Jurkat, Clone E6-1 (cell line): ENCODE data around the gene SPEM1.

Experiments
- DNase-seq: peaks from one replicate; pipeline ENCODE4 v3.0.0-alpha.2; 2011; ENCODE audit warnings: low read depth, low spot score
- H3K4me3 ChIP-seq: 2 replicates; pipeline ENCODE4 v1.5.1; 2011; ENCODE audit warnings: mild to moderate bottlenecking, low read length, control low read depth, moderate library complexity

SPEM1 gene

GRCh38 chr17:7436556-7437368 lies 16.6 kb downstream of the SPEM1 start:
- DNase-seq, result peak; percentile 62
- H3K4me3 ChIP-seq, result peak overlapping the region; percentile 83

- DNase-seq, result no peak
- H3K4me3 ChIP-seq, result no peak overlapping the region
Measured at GRCh38 chr17:7437369-7437863, 17.3 kb downstream of the SPEM1 start.

- H3K4me3 ChIP-seq, result no peak overlapping the region
- no peak for DNase-seq
Measured at GRCh38 chr17:7437950-7438614, 18.0 kb downstream of the SPEM1 start.

GRCh38 chr17:7438656-7439460 lies 18.7 kb downstream of the SPEM1 start:
- no peak overlapping the region for H3K4me3 ChIP-seq
- no peak for DNase-seq

- no peak within 1 kb of the TSS for H3K4me3 ChIP-seq
Measured at GRCh38 chr17:7439462-7440112, 19.5 kb downstream of the SPEM1 start, which contains the start of gene FGF11. Gene FGF11 (plus strand): TSS chr17:7439512. CDS start chr17:7439621, 109 bp downstream.

GRCh38 chr17:7440113-7440833 lies 20.1 kb downstream of the SPEM1 start:
- no peak for DNase-seq

More at GRCh38 chr17:7439462-7440112, 19.5 kb downstream of the SPEM1 start, which contains the start of gene FGF11:
- no peak for DNase-seq

GRCh38 chr17:7440834-7441195 lies 20.7 kb downstream of the SPEM1 start:
- H3K4me3 ChIP-seq, result no peak overlapping the region
- no peak for DNase-seq

More at GRCh38 chr17:7440113-7440833, 20.1 kb downstream of the SPEM1 start:
- H3K4me3 ChIP-seq, result no peak overlapping the region

- no peak for DNase-seq
- H3K4me3 ChIP-seq, result no peak overlapping the region
Measured at GRCh38 chr17:7441266-7441665, 21.1 kb downstream of the SPEM1 start.

GRCh38 chr17:7442142-7442541 lies 22.0 kb downstream of the SPEM1 start:
- DNase-seq, result no peak
- no peak overlapping the region for H3K4me3 ChIP-seq

GRCh38 chr17:7443499-7444485 lies 23.7 kb downstream of the SPEM1 start:
- no peak overlapping the region for H3K4me3 ChIP-seq
- DNase-seq, result no peak

- H3K4me3 ChIP-seq, result no peak within 1 kb of the TSS
- no peak for DNase-seq
Measured at GRCh38 chr17:7444682-7445618, 24.8 kb downstream of the SPEM1 start, which contains the start of gene CHRNB1. Gene CHRNB1 (plus strand): TSS chr17:7445061. CDS start chr17:7445128, 67 bp downstream.

GRCh38 chr17:7445619-7445968 lies 25.5 kb downstream of the SPEM1 start:
- DNase-seq, result no peak
- H3K4me3 ChIP-seq, result no peak overlapping the region

GRCh38 chr17:7448461-7448860 lies 28.3 kb downstream of the SPEM1 start:
- no peak for DNase-seq
- H3K4me3 ChIP-seq, result no peak overlapping the region

- no peak for DNase-seq
- no peak overlapping the region for H3K4me3 ChIP-seq
Measured at GRCh38 chr17:7459961-7460545, 39.9 kb downstream of the SPEM1 start.

GRCh38 chr17:7460850-7461660 lies 40.9 kb downstream of the SPEM1 start:
- DNase-seq, result no peak
- no peak overlapping the region for H3K4me3 ChIP-seq
